ENCODE measurements around the gene ZNF565. TPM values are rescaled to one million over a fixed set of nuclear protein-coding genes. Genes with fewer than 3 reads are reported as not detected.

Gene ZNF565
- total and polyA plus RNA-seq, 10 of the 15 experiments (the other 5 are each of a cell fraction or from before 2014, with no cell fraction given) = 0.72 to 2.2 (median 1.8) TPM

GRCh38 chr19:36258028-36258875 is 43.8 kb upstream of the ZNF565 start (continued):
- TF ChIP-seq REST (IDR thresholded peaks at IDR 0.05; ENCODE audit: low read depth, low read length) (no peak), NR2C1 (IDR thresholded peaks at IDR 0.05) (no peak), HSF1 (IDR thresholded peaks at IDR 0.05; ENCODE audit: low read depth, low read length) (no peak), EGR1 (IDR thresholded peaks at IDR 0.05; ENCODE audit: borderline replicate concordance in 1 of 2, low read depth in 2 of 2, low read length in 2 of 2) (no peak), EP300 (IDR thresholded peaks at IDR 0.05; ENCODE audit: borderline replicate concordance in 1 of 2, control insufficient read depth in 1 of 2, low read depth in 2 of 2, low read length in 2 of 2) (no peak), TAF1 (IDR thresholded peaks at IDR 0.05; ENCODE audit: borderline replicate concordance, low read depth, low read length) (no peak), MXI1 (IDR thresholded peaks at IDR 0.05; ENCODE audit: low read depth, low read length) (no peak), CUX1 (IDR thresholded peaks at IDR 0.05; ENCODE audit: insufficient replicate concordance, low read depth, low read length) (no peak), TCF12 (IDR thresholded peaks at IDR 0.05; ENCODE audit: low read depth, low read length) (no peak), KAT2A (conservative IDR thresholded peaks at IDR 0.05; ENCODE audit: control insufficient read depth, low read depth, low read length) (no peak), POLR2AphosphoS5 (IDR thresholded peaks at IDR 0.05; ENCODE audit: low read length) (no peak)
